Measurements from ENCODE around the gene PLEKHA8.
A peak's percentile ranks its signal among the peaks of the same experiment; 100 is the strongest.

The PLEKHA8 gene

DNA sequence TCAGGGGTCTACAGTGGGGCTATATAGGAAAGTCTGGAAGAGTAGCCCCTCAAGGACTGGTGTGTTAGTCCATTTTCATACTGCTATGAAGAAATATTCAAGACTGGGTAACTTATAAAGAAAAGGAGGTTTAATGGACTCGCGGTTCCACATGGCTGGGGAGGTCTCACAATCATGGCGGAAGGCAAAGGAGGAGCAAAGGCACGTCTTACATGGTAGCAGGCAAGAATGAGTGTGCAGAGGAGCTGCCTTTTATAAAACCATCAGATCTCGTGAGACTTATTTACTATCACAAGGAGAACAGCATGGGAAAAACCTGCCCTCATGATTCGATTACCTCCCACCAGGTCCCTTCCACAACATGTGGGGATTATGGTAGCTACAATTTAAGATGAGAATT, 4.7 kb upstream of the PLEKHA8 start:
- DNase-seq (ENCODE audit: low read depth) = no peak

DNA sequence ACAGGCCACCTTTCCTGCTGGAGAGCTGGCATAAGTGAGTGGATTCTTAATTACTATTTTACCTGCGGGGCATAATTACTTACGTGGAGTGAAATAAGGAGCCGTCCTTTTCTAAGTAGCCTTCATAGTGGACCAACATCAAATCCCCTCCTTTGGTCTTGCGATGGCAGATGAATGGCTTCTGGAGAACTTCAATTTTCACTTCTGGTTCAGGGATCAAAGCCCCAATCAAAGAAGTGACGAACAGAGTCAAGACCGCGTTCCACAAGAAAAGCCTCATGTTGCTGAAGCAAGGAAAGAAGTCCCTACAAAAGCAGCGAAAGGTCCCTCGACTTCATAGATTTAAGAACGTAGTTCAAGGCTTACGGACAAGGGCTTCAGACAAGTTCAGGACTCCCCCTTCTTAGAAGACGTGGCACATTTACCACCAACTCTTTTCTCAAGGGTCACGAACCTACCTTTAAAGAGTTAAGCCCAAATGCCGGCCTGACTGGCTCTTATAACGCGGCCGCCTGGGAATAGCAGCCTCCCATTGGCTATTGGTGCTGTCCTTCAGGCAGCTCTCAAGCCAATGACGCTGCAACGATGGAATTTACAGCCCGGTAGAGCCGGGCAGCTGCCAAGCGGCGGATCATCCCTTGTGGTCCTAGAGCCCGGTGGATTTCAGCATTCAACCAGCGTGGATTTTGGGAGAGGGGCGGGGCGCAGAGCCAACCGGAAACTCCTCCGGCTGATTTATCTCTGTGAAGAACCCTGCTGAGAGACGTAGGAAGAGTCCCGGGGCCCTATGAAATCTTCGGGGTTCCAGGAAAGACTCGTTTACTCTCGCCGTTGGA, 1.8 kb upstream of the PLEKHA8 start, which contains the start of gene FKBP14:
Gene FKBP14, minus strand, starts transcription at position 474 of the 836 bp plus-strand sequence. Its CDS starts 194 bp downstream, at position 280.
- peak; percentile 88 for DNase-seq (ENCODE audit: low read depth)

- peak; percentile 26 for DNase-seq (ENCODE audit: low read depth)
Measured at GRCh38 chr7:30027065-30027456, 1.2 kb upstream of the PLEKHA8 start.

DNA sequence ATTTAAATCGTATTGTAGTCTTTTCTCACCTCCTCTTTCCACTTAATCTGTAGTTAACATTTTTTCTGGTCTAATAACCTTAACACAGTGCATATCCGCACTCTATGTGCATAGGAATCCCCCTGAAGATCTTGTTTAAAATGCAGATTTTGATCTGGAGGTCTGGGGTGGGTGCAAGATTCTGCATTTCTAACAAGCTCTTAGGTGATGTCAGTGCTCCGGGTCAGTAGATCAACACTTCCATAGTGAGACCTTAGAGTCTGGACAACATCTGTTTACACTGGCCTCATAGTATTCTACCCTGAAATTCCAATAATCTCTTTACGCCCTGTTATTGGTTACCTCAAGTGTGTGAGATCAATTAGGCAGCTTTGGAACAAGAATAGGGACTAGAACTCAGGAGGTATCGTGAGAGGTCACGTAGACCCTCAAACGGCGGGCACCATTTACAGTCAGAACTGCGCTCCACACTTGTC, 434 bp upstream of the PLEKHA8 start:
- no peak for DNase-seq (ENCODE audit: low read depth)

GRCh38 chr7:30028749-30029635, 780 bp downstream of the PLEKHA8 start:
- DNase-seq (ENCODE audit: low read depth) = no peak

DNA sequence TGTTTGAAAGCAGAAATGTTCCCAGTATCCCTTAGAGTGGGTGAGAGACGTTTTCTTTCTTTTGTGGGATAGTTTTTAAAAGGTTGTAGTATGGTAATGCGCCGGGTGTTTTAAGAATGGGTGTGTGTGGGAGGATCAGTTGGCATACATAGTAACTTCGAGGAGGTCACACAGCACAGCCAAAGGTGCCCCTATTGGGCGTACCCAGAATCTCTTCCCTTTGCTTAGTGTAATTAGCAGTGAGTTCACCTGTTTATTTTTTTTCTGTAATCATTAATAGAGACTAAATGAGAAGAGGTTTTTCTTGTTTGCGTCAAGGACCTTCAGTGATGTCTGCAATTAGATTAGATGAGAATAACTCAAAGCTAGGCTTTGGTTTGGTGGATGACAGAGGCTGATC, 1.5 kb downstream of the PLEKHA8 start:
- DNase-seq (ENCODE audit: low read depth) = no peak

- DNase-seq (ENCODE audit: low read depth) = no peak
Measured at GRCh38 chr7:30032310-30033125, 4.3 kb downstream of the PLEKHA8 start.

DNA sequence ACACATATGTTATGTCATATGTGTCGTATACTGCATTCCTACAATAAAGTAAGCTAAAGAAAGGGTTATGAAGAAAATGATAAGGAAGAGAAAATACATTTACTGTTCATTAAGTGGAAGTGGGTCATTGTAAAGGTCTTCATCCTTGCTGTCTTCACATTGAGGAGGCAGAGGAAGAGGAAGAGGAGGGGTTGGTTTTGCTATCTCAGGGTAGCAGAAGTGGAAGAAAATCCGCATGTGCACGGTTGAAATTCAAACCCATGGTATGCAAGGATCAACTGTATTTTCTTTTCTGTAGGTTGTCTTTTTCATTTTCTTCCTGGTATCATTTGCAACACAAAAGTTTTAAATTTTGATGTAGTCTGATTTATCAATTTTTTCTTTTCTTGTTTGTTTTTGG, 6.3 kb downstream of the PLEKHA8 start:
- DNase-seq (ENCODE audit: low read depth) = no peak

- no peak for DNase-seq (ENCODE audit: low read depth)
Measured at GRCh38 chr7:30036220-30036619, 8.0 kb downstream of the PLEKHA8 start.

- no peak for DNase-seq (ENCODE audit: low read depth)
Measured at GRCh38 chr7:30038196-30038980, 10.2 kb downstream of the PLEKHA8 start.

GRCh38 chr7:30040938-30041337, 12.7 kb downstream of the PLEKHA8 start:
- no peak for DNase-seq (ENCODE audit: low read depth)

GRCh38 chr7:30041526-30042269, 13.5 kb downstream of the PLEKHA8 start:
- no peak for DNase-seq (ENCODE audit: low read depth)

DNA sequence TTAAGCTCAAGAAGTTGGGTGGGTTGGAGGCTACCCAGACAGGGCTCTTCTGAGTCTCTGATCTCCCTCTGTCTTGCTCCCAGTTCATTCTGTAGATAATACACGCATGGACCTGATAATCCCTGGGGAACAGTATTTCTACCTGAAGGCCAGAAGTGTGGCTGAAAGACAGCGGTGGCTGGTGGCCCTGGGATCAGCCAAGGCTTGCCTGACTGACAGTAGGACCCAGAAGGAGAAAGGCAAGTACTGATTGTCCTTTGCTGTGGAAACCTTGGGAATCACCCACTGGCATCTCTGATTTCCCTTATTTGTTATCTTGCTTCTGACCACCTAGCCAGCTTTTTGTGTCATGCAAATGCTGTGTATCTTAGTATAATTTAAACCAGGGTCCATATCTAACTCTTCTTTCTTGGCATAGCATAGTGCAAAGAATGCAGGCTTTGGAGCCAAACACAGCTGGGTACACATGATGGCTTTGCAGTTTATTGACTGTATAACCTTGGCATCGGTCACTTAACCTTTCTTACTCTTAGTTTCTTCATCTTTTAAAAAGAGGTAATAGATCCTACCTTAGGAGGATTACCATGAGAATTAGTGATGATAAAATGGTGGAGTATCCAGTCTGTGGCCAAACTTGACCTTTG, 18.0 kb downstream of the PLEKHA8 start:
- DNase-seq (ENCODE audit: low read depth) = no peak

DNA sequence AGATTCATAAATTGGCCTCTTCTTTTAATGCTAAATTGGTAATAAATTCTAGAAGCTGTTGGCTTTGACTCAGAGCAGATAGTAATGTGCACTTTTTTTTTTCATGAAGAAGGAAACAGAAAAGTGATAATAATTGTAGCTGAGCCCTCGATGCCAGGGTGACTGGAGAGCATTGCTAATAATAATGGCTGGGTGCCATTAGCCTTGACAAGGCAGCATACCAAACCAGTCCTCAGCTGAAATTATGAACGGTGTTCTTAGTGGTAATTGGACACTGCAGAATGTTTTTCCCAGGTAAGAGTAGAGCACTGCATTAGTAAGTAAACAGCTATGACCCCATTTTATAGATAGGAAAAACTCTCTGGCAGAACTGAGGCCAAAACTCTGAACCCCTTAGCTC, 18.9 kb downstream of the PLEKHA8 start:
- no peak for DNase-seq (ENCODE audit: low read depth)

- no peak for DNase-seq (ENCODE audit: low read depth)
Measured at GRCh38 chr7:30048582-30048981, 20.4 kb downstream of the PLEKHA8 start.

GRCh38 chr7:30049173-30049572, 21.0 kb downstream of the PLEKHA8 start:
- no peak for DNase-seq (ENCODE audit: low read depth)

GRCh38 chr7:30053068-30053467, 24.9 kb downstream of the PLEKHA8 start:
- no peak for DNase-seq (ENCODE audit: low read depth)

GRCh38 chr7:30057741-30058140, 29.5 kb downstream of the PLEKHA8 start:
- DNase-seq (ENCODE audit: low read depth) = no peak

DNA sequence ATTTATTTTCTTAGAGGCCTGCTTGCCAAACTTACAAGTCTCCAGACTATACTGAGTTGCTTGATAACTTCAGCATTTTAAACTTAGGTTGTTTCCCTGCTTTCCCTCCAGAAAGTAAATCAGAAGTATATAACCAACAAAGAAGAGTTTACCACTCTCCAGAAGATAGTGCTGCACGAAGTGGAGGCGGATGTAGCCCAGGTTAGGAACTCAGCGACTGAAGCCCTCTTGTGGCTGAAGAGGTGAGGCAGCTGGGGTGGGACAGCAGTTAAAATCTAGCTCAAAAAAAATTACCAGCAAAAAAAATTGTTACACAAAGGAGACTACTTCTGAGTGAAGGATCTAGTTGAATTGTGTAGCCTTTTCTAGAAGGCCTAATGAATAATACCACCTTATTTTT, 33.6 kb downstream of the PLEKHA8 start:
- peak; percentile 21 for DNase-seq (ENCODE audit: low read depth)

DNA sequence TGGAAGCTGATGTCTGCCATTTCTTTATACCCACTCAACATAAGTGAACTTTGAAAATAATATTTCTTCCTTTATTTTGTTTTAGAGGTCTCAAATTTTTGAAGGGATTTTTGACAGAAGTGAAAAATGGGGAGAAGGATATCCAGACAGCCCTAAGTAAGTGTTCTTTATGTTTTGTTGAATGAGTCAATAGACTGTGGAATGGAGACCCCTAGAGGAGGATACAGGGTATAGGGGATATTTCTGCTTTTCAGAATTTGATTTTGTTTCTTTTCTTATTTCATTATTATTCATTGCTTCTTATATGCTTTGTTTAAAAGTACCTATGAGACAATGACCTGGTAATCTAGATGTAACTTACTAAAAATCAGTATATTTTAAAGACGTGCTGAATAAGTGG, 34.4 kb downstream of the PLEKHA8 start:
- DNase-seq (ENCODE audit: low read depth) = no peak

Data from stimulated activated CD4-positive, alpha-beta T cell treated with anti-CD3 and anti-CD28 coated beads, Interleukin-2, amount 100 ng/mL, for 4 hours (primary cell).